GM12878 (cell line): Measurements from ENCODE around the gene PRKRA. TPM values are rescaled to one million over a fixed set of nuclear protein-coding genes. Genes with fewer than 3 reads are reported as not detected.

Experiments
- ATAC-seq: fragments of 200-7000 bp; cut with Tn5 transposase; 3 replicates; pipeline ENCODE4 v1.9.1; 2020; ENCODE audit warnings: mild to moderate bottlenecking, moderate library complexity
- BruUV-seq: library from RNA; stranded (reverse); fragments of 400-500 nt; replicated peaks from 2 replicates; lab custom pipeline; 2021; lab: Mats Ljungman, UMichigan
- CTCF ChIA-PET: fragments of 300-600 bp; sonication (Branson Sonifier 250); formaldehyde crosslinking; extraction: SDS; loops from one replicate; lab custom pipeline; 2021; ENCODE audit warnings: inconsistent platforms; lab: Yijun Ruan, JAX
- POLR2A ChIA-PET: fragments of 350-600 bp; formaldehyde crosslinking; extraction: SDS; loops from one replicate; lab custom pipeline; 2021; ENCODE audit warnings: inconsistent platforms; lab: Charles Lee
- RAD21 ChIA-PET: fragments of 300-600 bp; sonication (Branson Sonifier 250); formaldehyde crosslinking; loops from one replicate; lab custom pipeline; 2023; ENCODE audit warnings: antibody characterized with exemption; ENCODE audit not compliant: unreplicated experiment; lab: Charles Lee
- SMC1A ChIA-PET: fragments of 300-600 bp; sonication (Branson Sonifier 250); formaldehyde crosslinking; loops from one replicate; lab custom pipeline; 2023; ENCODE audit not compliant: unreplicated experiment, uncharacterized antibody; lab: Charles Lee
- DNase-seq: peaks from one replicate; pipeline ENCODE4 v3.0.0-alpha.2; 2011; ENCODE audit warnings: low read depth, low spot score
- FAIRE-seq: peaks from 3 replicates; lab custom pipeline; 2011; peaks lifted over from hg19 to GRCh38; lab: Jason Lieb, UNC
- H2AFZ ChIP-seq: 2 replicates; pipeline ENCODE4 v1.6.0; 2011; ENCODE audit warnings: low read depth, low read length, control low read depth; ENCODE audit not compliant: control insufficient read depth
- H3K27ac ChIP-seq: 2 replicates; pipeline ENCODE4 v1.5.1; 2011; ENCODE audit warnings: control low read depth; ENCODE audit not compliant: control insufficient read depth, insufficient read depth
- H3K27me3 ChIP-seq, 2 experiments: replicated peaks in 1 of 2; 2 replicates each; pipeline versions ENCODE4 v1.6.0 to v1.6.1; 2011; ENCODE audit warnings: low read length in 1 of 2; ENCODE audit not compliant: control insufficient read depth in 2 of 2, insufficient read depth in 2 of 2
- H3K36me3 ChIP-seq, 2 experiments: 2 replicates each; pipeline ENCODE4 v1.5.1; 2011; ENCODE audit warnings: low read length in 1 of 2; ENCODE audit not compliant: control insufficient read depth in 2 of 2, insufficient read depth in 2 of 2
- H3K4me1 ChIP-seq: 2 replicates; pipeline ENCODE4 v1.6.1; 2011; ENCODE audit warnings: mild to moderate bottlenecking, low read length, moderate library complexity, mixed read lengths; ENCODE audit not compliant: control insufficient read depth, insufficient read depth
- H3K4me2 ChIP-seq: 2 replicates; pipeline ENCODE4 v1.6.0; 2011; ENCODE audit warnings: control low read depth; ENCODE audit not compliant: control insufficient read depth, insufficient read depth
- H3K4me3 ChIP-seq: fragments of 200-600 bp; sonication (generic); 2 replicates; pipeline ENCODE4 v1.5.1; 2016
- H3K79me2 ChIP-seq: 2 replicates; pipeline ENCODE4 v1.6.0; 2011; ENCODE audit warnings: low read length; ENCODE audit not compliant: control insufficient read depth, insufficient read depth
- H3K9ac ChIP-seq: 2 replicates; pipeline ENCODE4 v1.8.0; 2011; ENCODE audit warnings: low read length, control low read depth, mixed read lengths; ENCODE audit not compliant: control insufficient read depth, insufficient read depth
- H3K9me3 ChIP-seq: replicated peaks from 3 replicates; pipeline ENCODE4 v1.5.1; 2011; ENCODE audit warnings: mild to moderate bottlenecking, low read length; ENCODE audit not compliant: control insufficient read depth, insufficient read depth
- H4K20me1 ChIP-seq: 2 replicates; pipeline ENCODE4 v1.6.0; 2011; ENCODE audit not compliant: control insufficient read depth, insufficient read depth
- BCL3 ChIP-seq: IDR thresholded peaks from 2 replicates; pipeline ENCODE4 v1.6.1; 2011; ENCODE audit warnings: borderline replicate concordance, low read depth, mild to moderate bottlenecking, moderate library complexity, low read length; ENCODE audit not compliant: insufficient read depth, poor library complexity, severe bottlenecking
- CHD4 ChIP-seq: fragments of 200-600 bp; sonication (generic); IDR thresholded peaks from 2 replicates; pipeline ENCODE4 v1.6.1; 2016; ENCODE audit warnings: mild to moderate bottlenecking
- ETV6 ChIP-seq, 2 experiments: fragments of 450-650 bp in 1 of 2; IDR thresholded peaks in 1 of 2; conservative IDR thresholded peaks in 1 of 2; 2 replicates each; pipeline ENCODE4 v1.6.1; 2014; ENCODE audit warnings: antibody characterized with exemption in 1 of 2, borderline replicate concordance in 1 of 2, low read depth in 1 of 2, mild to moderate bottlenecking in 1 of 2, moderate library complexity in 1 of 2
- HDGF ChIP-seq: fragments of 450-650 bp; IDR thresholded peaks from 2 replicates; pipeline ENCODE4 v1.6.1; 2016; ENCODE audit warnings: antibody characterized with exemption
- IRF4 ChIP-seq: IDR thresholded peaks from 2 replicates; pipeline ENCODE4 v1.6.1; 2011; ENCODE audit warnings: low read depth, low read length
- MXI1 ChIP-seq: fragments of 150-350 bp; IDR thresholded peaks from 2 replicates; pipeline ENCODE4 v1.6.1; 2011; ENCODE audit warnings: low read depth, mild to moderate bottlenecking, inconsistent platforms, low read length, improper control_type of control experiment
- MYB ChIP-seq: fragments of 150-350 bp; IDR thresholded peaks from 2 replicates; pipeline ENCODE4 v1.6.1; 2014; ENCODE audit warnings: mild to moderate bottlenecking, low read depth, low read length, borderline replicate concordance
- NKRF ChIP-seq: fragments of 450-650 bp; conservative IDR thresholded peaks from 2 replicates; pipeline ENCODE4 v1.6.1; 2017; ENCODE audit warnings: mild to moderate bottlenecking, moderate library complexity
- RAD51 ChIP-seq: fragments of 450-650 bp; IDR thresholded peaks from 2 replicates; pipeline ENCODE4 v1.6.1; 2016; ENCODE audit warnings: moderate library complexity, mild to moderate bottlenecking, inconsistent platforms
- SMC3 ChIP-seq: IDR thresholded peaks from 2 replicates; pipeline ENCODE4 v1.6.1; 2011; ENCODE audit warnings: low read length, improper control_type of control experiment, borderline replicate concordance
- TAF1 ChIP-seq: IDR thresholded peaks from 2 replicates; pipeline ENCODE4 v1.6.1; 2011; ENCODE audit warnings: mild to moderate bottlenecking, low read depth, low read length, borderline replicate concordance
- ZNF274 ChIP-seq: IDR thresholded peaks from one replicate; pipeline ENCODE4 v1.8.0; 2011; ENCODE audit not compliant: insufficient read length, insufficient read depth
- ZNF687 ChIP-seq: fragments of 450-650 bp; IDR thresholded peaks from 2 replicates; pipeline ENCODE4 v1.6.1; 2017; ENCODE audit warnings: mild to moderate bottlenecking, moderate library complexity
- WGBS: methylation state at CpG from one replicate; pipeline ENCODE4 v1.1.6; 2016; ENCODE audit warnings: low lambda C conversion rate; ENCODE audit not compliant: insufficient replicate concordance, insufficient coverage; ENCODE audit errors: missing lambda C conversion rate; 5-methylcytosine and 5-hydroxymethylcytosine counted together
- in situ Hi-C: fragments of 300-500 bp; cut with MboI; formaldehyde crosslinking; loops from 9 replicates; pipeline ENCODE4 v1.14.3; 2018; ENCODE audit warnings: mixed read lengths
- intact Hi-C: fragments of 100-400 bp; cut with micrococcal nuclease; formaldehyde crosslinking; loops from one replicate; pipeline ENCODE4 v1.14.2; 2022; ENCODE audit not compliant: unreplicated experiment
- polyA plus RNA-seq, 11 experiments: library from polyadenylated mRNA; depleted of rRNA in 4 of 11; unstranded in 6 of 11; stranded (reverse) in 5 of 11; fragments of >200 nt; fragmentation: Nextera tagmentation in 4 of 11; fragmentation: Illumina TruSeq in 1 of 11; extraction: Ambion mirVana in 4 of 11; extraction: Trizol in 1 of 11; gene quantifications; 1 replicate in 1 of 11; 2 replicates in 10 of 11; pipeline versions ENCODE4 v1.2.1 to v1.2.3, GENCODE V29; 2011 to 2016; ENCODE audit warnings: inconsistent platforms in 2 of 11, missing spikeins in 2 of 11, low read depth in 1 of 11
- total RNA-seq, 4 experiments: library from RNA; depleted of rRNA in 3 of 4; stranded (reverse); fragments of >200 nt in 3 of 4; fragmentation: Illumina TruSeq in 1 of 4; extraction: Trizol in 1 of 4; gene quantifications; 2 replicates each; pipeline versions ENCODE4 v1.2.1 to v1.2.3, GENCODE V29; 2013 to 2021

Gene PRKRA
- total and polyA plus RNA-seq, 10 of the 15 experiments (the other 5 are each of a cell fraction or from before 2014, with no cell fraction given), result 19.1 to 75.6 (median 51.7) TPM

- H3K4me1 ChIP-seq, result peaks cover 6% of the 10 kb centered on the region
- 18% methylated on average over 21 of the region's 21 CpGs for WGBS
- SMC1A ChIA-PET, result interaction anchor here (0.6 to 10.6 kb wide), 21 partner anchors 9 to 310 kb away, joined by 3 to 454 read pairs (median 3); partner anchors contain the start of genes PJVK, PRKRA and RBM45
- peak; percentile 85 for ATAC-seq
- H3K27me3 ChIP-seq, result no peaks in the 10 kb centered on the region
- FAIRE-seq, result peak; percentile 80
- peak overlapping the region; percentile 94 for H2AFZ ChIP-seq
- H4K20me1 ChIP-seq, result no peaks in the 10 kb centered on the region
- intact Hi-C loops, result loop anchor here (1.0 kb wide), 4 partner anchors 17 to 302 kb away; partner anchors contain the start of gene RBM45
- CTCF ChIA-PET, result interaction anchor here (0.6 to 12.4 kb wide), 24 partner anchors 10 to 302 kb away, joined by 3 to 702 read pairs (median 4); partner anchors contain the start of genes PJVK, PRKRA and RBM45
- H3K4me2 ChIP-seq, result peak overlapping the region; percentile 28
- peak; percentile 90 for DNase-seq
- peaks cover 28% of the 10 kb centered on the region for H3K79me2 ChIP-seq
- TSS peak; percentile 95 for BruUV-seq
- RAD21 ChIA-PET, result interaction anchor here (0.7 to 8.3 kb wide), 16 partner anchors 9 to 304 kb away, joined by 3 to 162 read pairs (median 6); partner anchors contain the start of genes PJVK, PRKRA and RBM45
- peak overlapping the region; percentile 97 for H3K27ac ChIP-seq
- H3K36me3 ChIP-seq, result no peaks in the 10 kb centered on the region; a peak in 1 of 4 replicates
- peak overlapping the region; percentile 78 for H3K4me3 ChIP-seq
- H3K9me3 ChIP-seq, result no peaks in the 10 kb centered on the region
- in situ Hi-C loops, result loop anchor here (5.0 kb wide), 2 partner anchors 107 to 302 kb away; partner anchors contain the start of gene RBM45
- POLR2A ChIA-PET, result interaction anchor here (0.5 to 5.1 kb wide), 9 partner anchors 10 to 307 kb away, joined by 3 to 64 read pairs (median 6); partner anchors contain the start of genes PJVK and PRKRA
- peak overlapping the region; percentile 95 for H3K9ac ChIP-seq
- TF ChIP-seq ETV6 (conservative IDR thresholded peaks at IDR 0.05 in 1 of 2, IDR thresholded peaks at IDR 0.05 in 1 of 2; ENCODE audit: borderline replicate concordance in 1 of 2, low read depth in 1 of 2) (no peak), NKRF (peak; percentile 18; the same call in 1 of the 2 replicates), HDGF (peak; percentile 38; the same call in 1 of the 2 replicates), RAD51 (no peak; the same call in 1 of the 2 replicates), ZNF687 (peak; percentile 69), IRF4 (peak; percentile 67; the same call in 1 of the 2 replicates), BCL3 (no peak), TAF1 (peak; percentile 74; the same call in 1 of the 2 replicates), MYB (peak; percentile 52; the same call in 1 of the 2 replicates), ZNF274 (no peak), MXI1 (peak; percentile 66; the same call in 1 of the 2 replicates), CHD4 (no peak), SMC3 (peak; percentile 83)
Measured at GRCh38 chr2:178414266-178415247, 36.4 kb downstream of the PRKRA start.
